ENCODE data around the gene DSG4. TPM values are rescaled to one million over a fixed set of nuclear protein-coding genes. Genes with fewer than 3 reads are reported as not detected.

The DSG4 gene
- total RNA-seq, 2 donors from 2014 or later: not detected

GRCh38 chr18:31380912-31381311 is 4.3 kb downstream of the DSG4 start:
- no peaks in the 10 kb centered on the region for H3K9me3 Mint-ChIP-seq
- no peak overlapping the region for H3K27ac Mint-ChIP-seq
- Histone ChIP-seq H3K27me3 (ENCODE audit: control insufficient read depth, insufficient read depth, low read length, poor library complexity, severe bottlenecking) (no peaks in the 10 kb centered on the region), H3K4me1 (ENCODE audit: control insufficient read depth, insufficient read depth, low read length) (no peaks in the 10 kb centered on the region), H3K9ac (ENCODE audit: extremely low read depth, low read length, poor library complexity, severe bottlenecking) (no peak overlapping the region), H3K4me3 (ENCODE audit: low read length) (no peak overlapping the region), H3K9me3 (ENCODE audit: control insufficient read depth, low read length) (no peaks in the 10 kb centered on the region), H3K27ac (ENCODE audit: low read depth, low read length) (no peak overlapping the region), H3K36me3 (ENCODE audit: control insufficient read depth, insufficient read depth, low read length) (no peaks in the 10 kb centered on the region)
- no peak overlapping the region for H3K4me3 Mint-ChIP-seq
- no peak for TF ChIP-seq CTCF (conservative IDR thresholded peaks at IDR 0.05)
- DNase-seq: no peak
- H3K27me3 Mint-ChIP-seq (ENCODE audit: insufficient read depth): no peaks in the 10 kb centered on the region
- H3K36me3 Mint-ChIP-seq (ENCODE audit: low read depth): no peaks in the 10 kb centered on the region
- H3K4me1 Mint-ChIP-seq: no peaks in the 10 kb centered on the region
- 82 to 100% methylated on average over 1 of the region's 2 CpGs for WGBS, 2 experiments (ENCODE audit: insufficient coverage in 1 of 2, insufficient read length in 1 of 2)

DNA sequence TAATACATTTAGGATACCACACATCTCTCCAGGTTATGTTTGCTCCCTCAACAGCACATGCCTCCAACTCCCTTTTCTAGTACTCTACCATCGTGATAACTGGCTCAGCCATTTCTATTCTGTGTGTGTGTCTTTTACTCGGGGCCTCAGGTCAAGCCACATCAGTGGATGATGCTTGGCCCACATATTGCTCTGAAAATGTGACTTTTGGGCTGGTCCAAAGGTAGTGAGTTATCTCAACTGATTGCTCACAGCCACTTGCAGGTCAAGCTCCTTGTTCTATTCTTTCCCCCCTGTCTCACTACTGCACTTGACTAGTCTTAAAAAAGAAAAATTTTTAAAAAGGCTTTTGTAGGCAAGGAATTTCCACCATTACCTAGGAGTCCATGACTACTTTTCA is 5.5 kb downstream of the DSG4 start:
- Mint-ChIP-seq H3K27ac (no peak overlapping the region), H3K9me3 (no peaks in the 10 kb centered on the region), H3K27me3 (ENCODE audit: insufficient read depth) (no peaks in the 10 kb centered on the region), H3K4me1 (no peaks in the 10 kb centered on the region), H3K36me3 (ENCODE audit: low read depth) (no peaks in the 10 kb centered on the region), H3K4me3 (no peak overlapping the region)
- Histone ChIP-seq H3K36me3 (ENCODE audit: control insufficient read depth, insufficient read depth, low read length) (no peaks in the 10 kb centered on the region), H3K27me3 (ENCODE audit: control insufficient read depth, insufficient read depth, low read length, poor library complexity, severe bottlenecking) (no peaks in the 10 kb centered on the region), H3K4me3 (ENCODE audit: low read length) (no peak overlapping the region), H3K9ac (ENCODE audit: extremely low read depth, low read length, poor library complexity, severe bottlenecking) (no peak overlapping the region), H3K4me1 (ENCODE audit: control insufficient read depth, insufficient read depth, low read length) (no peaks in the 10 kb centered on the region), H3K9me3 (ENCODE audit: control insufficient read depth, low read length) (no peaks in the 10 kb centered on the region), H3K27ac (ENCODE audit: low read depth, low read length) (no peak overlapping the region)
- no peak for DNase-seq
- no peak for TF ChIP-seq CTCF (conservative IDR thresholded peaks at IDR 0.05)
- 84% methylated on average over 2 of the region's 2 CpGs; no CpG with 5 or more reads in 1 of the 2 experiments for WGBS, 2 experiments (ENCODE audit: insufficient coverage in 1 of 2, insufficient read length in 1 of 2)

DNA sequence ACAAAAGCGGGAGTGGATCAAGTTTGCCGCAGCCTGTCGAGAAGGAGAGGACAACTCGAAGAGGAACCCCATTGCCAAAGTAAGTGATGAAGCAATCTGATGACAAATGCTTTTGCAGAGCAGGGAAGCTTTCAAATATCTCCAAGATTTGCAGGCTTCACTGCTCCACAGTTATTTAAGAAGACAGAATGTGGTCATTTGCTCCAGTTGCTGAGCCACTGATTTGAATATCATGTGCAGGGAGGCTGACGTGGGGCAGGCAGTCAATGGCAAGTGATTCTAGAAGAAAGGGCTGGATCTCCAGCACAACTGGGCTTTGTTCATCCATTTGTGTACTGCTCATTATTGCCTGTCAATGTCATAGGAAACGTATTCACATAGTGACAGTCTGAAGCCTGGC is 10.2 kb downstream of the DSG4 start:
- Mint-ChIP-seq H3K36me3 (ENCODE audit: low read depth) (no peaks in the 10 kb centered on the region), H3K27ac (no peak overlapping the region), H3K9me3 (no peaks in the 10 kb centered on the region), H3K4me3 (no peak overlapping the region), H3K4me1 (peaks cover 3% of the 10 kb centered on the region), H3K27me3 (ENCODE audit: insufficient read depth) (no peaks in the 10 kb centered on the region)
- WGBS, 2 experiments (ENCODE audit: insufficient coverage in 1 of 2, insufficient read length in 1 of 2): 88 to 93% methylated on average over 5 to 6 of the region's 6 CpGs
- H3K27ac ChIP-seq (ENCODE audit: low read depth, low read length): no peak overlapping the region
- TF ChIP-seq CTCF (conservative IDR thresholded peaks at IDR 0.05): no peak
- H3K27me3 ChIP-seq (ENCODE audit: control insufficient read depth, insufficient read depth, low read length, poor library complexity, severe bottlenecking): no peaks in the 10 kb centered on the region
- H3K9ac ChIP-seq (ENCODE audit: extremely low read depth, low read length, poor library complexity, severe bottlenecking): no peak overlapping the region
- no peaks in the 10 kb centered on the region for H3K9me3 ChIP-seq (ENCODE audit: control insufficient read depth, low read length)
- no peaks in the 10 kb centered on the region for H3K36me3 ChIP-seq (ENCODE audit: control insufficient read depth, insufficient read depth, low read length)
- no peak for DNase-seq
- H3K4me3 ChIP-seq (ENCODE audit: low read length): no peak overlapping the region
- no peaks in the 10 kb centered on the region for H3K4me1 ChIP-seq (ENCODE audit: control insufficient read depth, insufficient read depth, low read length)
